HEK293 (cell line): ENCODE measurements around the gene ZNF668.

Source experiments
- CTCF ChIA-PET: fragments of 350-600 bp; formaldehyde crosslinking; extraction: SDS; loops from one replicate; lab custom pipeline; 2021; ENCODE audit warnings: antibody characterized with exemption; lab: Yijun Ruan, JAX
- POLR2A ChIA-PET: fragments of 300-600 bp; formaldehyde crosslinking; extraction: SDS; loops from one replicate; lab custom pipeline; 2020; ENCODE audit warnings: antibody characterized with exemption, inconsistent platforms; lab: Yijun Ruan, JAX
- H3K27ac ChIP-seq: fragments of 200-500 bp; sonication (Bioruptor generic); 2 replicates; pipeline ENCODE4 v1.5.1; 2014; ENCODE audit warnings: low read depth, low read length, control low read depth, inconsistent platforms; ENCODE audit errors: extremely low read depth
- H3K36me3 ChIP-seq, 2 experiments: fragments of 200-500 bp in 1 of 2; sonication (Bioruptor generic) in 1 of 2; 1 replicate in 1 of 2; 2 replicates in 1 of 2; pipeline ENCODE4 v1.5.1; 2014 to 2017; ENCODE audit warnings: inconsistent platforms in 2 of 2, low read length in 2 of 2; ENCODE audit not compliant: control insufficient read depth in 2 of 2, insufficient read depth in 1 of 2
- H3K4me1 ChIP-seq: fragments of 200-500 bp; sonication (Bioruptor generic); 2 replicates; pipeline ENCODE4 v1.5.1; 2014; ENCODE audit warnings: mild to moderate bottlenecking, low read length, inconsistent platforms; ENCODE audit not compliant: control insufficient read depth, insufficient read depth
- H3K4me3 ChIP-seq: 2 replicates; pipeline ENCODE4 v1.5.1; 2011; ENCODE audit warnings: low read depth, mild to moderate bottlenecking, control low read depth, low read length, moderate library complexity
- H3K9me3 ChIP-seq: fragments of 200-500 bp; sonication (Bioruptor generic); 2 replicates; pipeline ENCODE4 v1.5.1; 2014; ENCODE audit warnings: low read depth, low read length, inconsistent platforms; ENCODE audit not compliant: control insufficient read depth, insufficient read depth
- PRDM1 ChIP-seq: fragments of 450-650 bp; formaldehyde crosslinking; IDR thresholded peaks from 2 replicates; pipeline ENCODE4; 2016; ENCODE audit warnings: missing biosample characterization, missing genetic modification characterization
- REPIN1 ChIP-seq: fragments of 450-650 bp; formaldehyde crosslinking; IDR thresholded peaks from 2 replicates; pipeline ENCODE4 v1.5.1; 2017; ENCODE audit warnings: missing biosample characterization, missing genetic modification characterization, low read depth
- SCRT2 ChIP-seq: fragments of 450-650 bp; formaldehyde crosslinking; IDR thresholded peaks from 2 replicates; pipeline ENCODE4 v1.5.1; 2016; ENCODE audit warnings: missing biosample characterization, missing genetic modification characterization
- ZBTB17 ChIP-seq: fragments of 450-650 bp; formaldehyde crosslinking; IDR thresholded peaks from 2 replicates; pipeline ENCODE4 v1.5.1; 2016; ENCODE audit warnings: missing biosample characterization, missing genetic modification characterization
- ZFP69B ChIP-seq: fragments of 450-650 bp; formaldehyde crosslinking; IDR thresholded peaks from 2 replicates; pipeline ENCODE4 v1.5.1; 2016; ENCODE audit warnings: missing biosample characterization, missing genetic modification characterization
- ZNF121 ChIP-seq: fragments of 450-650 bp; formaldehyde crosslinking; IDR thresholded peaks from 2 replicates; pipeline ENCODE4 v1.5.1; 2016; ENCODE audit warnings: missing biosample characterization, missing genetic modification characterization
- ZNF132 ChIP-seq: fragments of 450-650 bp; formaldehyde crosslinking; IDR thresholded peaks from 2 replicates; pipeline ENCODE4 v1.5.1; 2017; ENCODE audit warnings: missing biosample characterization, missing genetic modification characterization, borderline replicate concordance
- ZNF16 ChIP-seq: fragments of 450-650 bp; formaldehyde crosslinking; IDR thresholded peaks from 2 replicates; pipeline ENCODE4 v1.5.1; 2016; ENCODE audit warnings: low read depth, missing biosample characterization, missing genetic modification characterization
- ZNF2 ChIP-seq: fragments of 450-650 bp; formaldehyde crosslinking; IDR thresholded peaks from 2 replicates; pipeline ENCODE4 v1.5.1; 2016; ENCODE audit warnings: missing biosample characterization, missing genetic modification characterization
- ZNF214 ChIP-seq: fragments of 450-650 bp; formaldehyde crosslinking; IDR thresholded peaks from 2 replicates; pipeline ENCODE4 v1.5.1; 2017; ENCODE audit warnings: missing biosample characterization, mild to moderate bottlenecking, missing genetic modification characterization, borderline replicate concordance
- ZNF366 ChIP-seq: fragments of 450-650 bp; formaldehyde crosslinking; conservative IDR thresholded peaks from 2 replicates; pipeline ENCODE4 v1.5.1; 2016; ENCODE audit warnings: missing biosample characterization, missing genetic modification characterization
- ZNF596 ChIP-seq: fragments of 450-650 bp; IDR thresholded peaks from 2 replicates; pipeline ENCODE4 v1.5.0; 2018; ENCODE audit warnings: missing biosample characterization, mild to moderate bottlenecking, missing genetic modification characterization, moderate library complexity
- ZNF623 ChIP-seq: fragments of 450-650 bp; formaldehyde crosslinking; IDR thresholded peaks from 2 replicates; pipeline ENCODE4 v1.5.1; 2016; ENCODE audit warnings: missing biosample characterization, missing genetic modification characterization
- ZNF747 ChIP-seq: fragments of 450-650 bp; formaldehyde crosslinking; IDR thresholded peaks from 2 replicates; pipeline ENCODE4 v1.5.1; 2016; ENCODE audit warnings: missing biosample characterization, missing genetic modification characterization
- ZNF76 ChIP-seq: fragments of 450-650 bp; formaldehyde crosslinking; IDR thresholded peaks from 2 replicates; pipeline ENCODE4; 2016; ENCODE audit warnings: low read depth, missing biosample characterization, missing genetic modification characterization, borderline replicate concordance
- ZNF843 ChIP-seq: fragments of 450-650 bp; formaldehyde crosslinking; IDR thresholded peaks from 2 replicates; pipeline ENCODE4 v1.5.1; 2016; ENCODE audit warnings: missing biosample characterization, missing genetic modification characterization
- TF ChIP-seq, protein P1 (sequence below): fragments of 450-650 bp; formaldehyde crosslinking; IDR thresholded peaks from 2 replicates; pipeline ENCODE4 v1.5.1; 2016; ENCODE audit warnings: missing biosample characterization, missing genetic modification characterization
- TF ChIP-seq, protein P2 (sequence below): fragments of 450-650 bp; formaldehyde crosslinking; conservative IDR thresholded peaks from 2 replicates; pipeline ENCODE4 v1.5.1; 2016; ENCODE audit warnings: low read depth, missing biosample characterization, missing genetic modification characterization
- TF ChIP-seq, protein P3 (sequence below): fragments of 450-650 bp; formaldehyde crosslinking; IDR thresholded peaks from 2 replicates; pipeline ENCODE4 v1.5.1; 2016; ENCODE audit warnings: missing biosample characterization, missing genetic modification characterization
- TF ChIP-seq, protein P4 (sequence below): fragments of 450-650 bp; formaldehyde crosslinking; IDR thresholded peaks from 2 replicates; pipeline ENCODE4 v1.5.1; 2016; ENCODE audit warnings: missing biosample characterization, missing genetic modification characterization
- TF ChIP-seq, protein P5 (sequence below): fragments of 450-650 bp; formaldehyde crosslinking; IDR thresholded peaks from 2 replicates; pipeline ENCODE4 v1.5.1; 2016; ENCODE audit warnings: missing biosample characterization, missing genetic modification characterization

Gene ZNF668

DNA sequence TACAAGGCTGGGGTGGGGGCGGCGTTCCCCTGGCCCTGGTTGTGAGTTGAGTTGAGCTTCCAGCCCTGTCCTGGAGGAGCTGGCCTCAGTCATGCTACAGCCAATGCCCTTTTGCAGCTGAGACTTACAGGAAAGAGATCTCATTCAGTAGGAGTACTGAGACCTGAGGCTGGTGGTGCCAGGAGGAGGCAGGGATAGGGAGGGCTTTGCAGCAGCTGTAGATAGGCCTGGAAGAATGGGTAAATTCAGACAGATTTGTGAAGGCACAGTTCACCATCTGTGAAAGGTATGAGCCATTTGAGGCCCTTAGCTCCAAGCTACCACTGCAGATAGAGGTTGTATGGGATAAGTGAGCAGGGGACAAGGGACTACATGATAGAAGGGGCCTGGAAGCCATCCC, 35.0 kb downstream of the ZNF668 start:
- TF ChIP-seq ZNF2 (tag by site-specific recombination) (no peak), ZNF16 (no peak), ZNF596 (tag by site-specific recombination) (no peak), ZNF214 (tag by site-specific recombination) (no peak)
- TF ChIP-seq, protein P1, sequence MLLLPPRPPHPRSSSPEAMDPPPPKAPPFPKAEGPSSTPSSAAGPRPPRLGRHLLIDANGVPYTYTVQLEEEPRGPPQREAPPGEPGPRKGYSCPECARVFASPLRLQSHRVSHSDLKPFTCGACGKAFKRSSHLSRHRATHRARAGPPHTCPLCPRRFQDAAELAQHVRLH: no peak
- H3K4me3 ChIP-seq: no peak overlapping the region
- H3K27ac ChIP-seq: no peak overlapping the region
- no peaks in the 10 kb centered on the region for H3K9me3 ChIP-seq
- POLR2A ChIA-PET: interaction anchor here (1.1 to 1.4 kb wide), 2 partner anchors 35 to 1234 kb away, joined by 3 to 4 read pairs; partner anchors contain the start of genes ZNF646 and ZNF668
- H3K36me3 ChIP-seq: peaks cover 0 to 60% of the 10 kb centered on the region in 2 experiments; a peak in 2 of 3 replicates
- no peaks in the 10 kb centered on the region for H3K4me1 ChIP-seq
- CTCF ChIA-PET: interaction anchor here (0.6 to 1.6 kb wide), 4 partner anchors 54 to 1190 kb away, joined by 3 to 6 read pairs (median 4); partner anchors contain the start of gene HSD3B7

DNA sequence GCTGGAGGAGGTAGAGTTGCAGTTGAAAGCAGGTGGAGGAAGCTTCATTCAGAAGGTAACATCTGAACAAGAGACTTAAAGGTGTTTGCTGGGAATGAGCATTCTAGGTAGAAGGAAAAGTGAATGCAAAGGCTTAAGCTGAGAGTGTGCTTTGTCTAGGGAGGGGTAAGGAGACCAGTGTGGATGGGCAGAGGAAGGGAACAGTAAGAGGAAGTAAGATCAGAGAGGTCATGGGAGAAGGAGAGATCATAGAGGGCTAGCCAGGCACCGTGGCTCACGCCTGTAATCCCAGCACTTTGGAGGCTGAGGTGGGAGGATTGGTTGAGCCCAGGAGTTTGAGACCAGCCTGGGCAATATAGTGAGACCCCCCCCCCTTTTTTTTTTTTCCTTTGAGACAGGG, 37.3 kb downstream of the ZNF668 start:
- H3K9me3 ChIP-seq: no peaks in the 10 kb centered on the region
- CTCF ChIA-PET: interaction anchor here (0.7 kb wide), 1 partner anchor 52 kb away, joined by 3 read pairs; the partner anchor contains the start of gene HSD3B7

DNA sequence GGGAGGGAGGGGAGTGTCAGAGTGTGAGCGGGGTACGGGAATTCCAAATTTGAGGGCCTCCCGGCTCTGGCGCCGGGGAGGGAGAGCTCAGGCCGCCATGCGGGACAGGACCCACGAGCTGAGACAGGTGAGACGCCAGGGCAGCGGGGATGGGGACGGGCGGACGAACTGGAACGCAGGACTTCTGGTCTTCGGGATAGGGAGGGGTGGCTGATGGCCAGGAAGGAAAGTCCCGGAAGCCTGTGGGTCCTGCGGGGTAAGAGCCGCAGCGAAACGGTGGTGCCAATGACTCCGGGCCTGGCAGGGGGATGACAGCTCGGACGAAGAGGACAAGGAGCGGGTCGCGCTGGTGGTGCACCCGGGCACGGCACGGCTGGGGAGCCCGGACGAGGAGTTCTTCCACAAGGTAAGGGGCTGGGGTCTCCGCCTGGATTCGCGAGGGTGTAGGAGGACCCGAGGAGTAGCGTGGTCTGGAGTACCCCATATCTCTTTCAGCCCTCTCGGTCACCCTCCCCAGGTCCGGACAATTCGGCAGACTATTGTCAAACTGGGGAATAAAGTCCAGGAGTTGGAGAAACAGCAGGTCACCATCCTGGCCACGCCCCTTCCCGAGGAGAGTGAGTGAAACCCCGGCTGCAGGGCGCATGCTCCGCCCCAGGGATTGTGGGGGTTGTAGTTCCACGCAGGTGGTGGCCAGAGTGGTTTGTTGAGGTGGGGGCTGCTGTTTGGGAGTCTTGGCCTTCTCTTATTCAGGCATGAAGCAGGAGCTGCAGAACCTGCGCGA, 40.1 kb downstream of the ZNF668 start:
- H3K27ac ChIP-seq: peak overlapping the region; percentile 58; the same call in 1 of the 2 replicates
- H3K9me3 ChIP-seq: no peaks in the 10 kb centered on the region
- no peaks in the 10 kb centered on the region for H3K4me1 ChIP-seq
- CTCF ChIA-PET: interaction anchor here (0.5 to 2.3 kb wide), 2 partner anchors 50 to 51 kb away, joined by 3 to 6 read pairs; no protein-coding TSS in a partner anchor
- H3K36me3 ChIP-seq: peaks cover 0 to 28% of the 10 kb centered on the region in 2 experiments; a peak in 1 of 3 replicates
- POLR2A ChIA-PET: interaction anchor here (0.8 to 2.6 kb wide), 7 partner anchors 40 to 1229 kb away, joined by 3 to 18 read pairs (median 4); partner anchors contain the start of genes KAT8, MAZ, ZNF646 and ZNF668
- peak overlapping the region; percentile 86 for H3K4me3 ChIP-seq
- TF ChIP-seq, protein P2, sequence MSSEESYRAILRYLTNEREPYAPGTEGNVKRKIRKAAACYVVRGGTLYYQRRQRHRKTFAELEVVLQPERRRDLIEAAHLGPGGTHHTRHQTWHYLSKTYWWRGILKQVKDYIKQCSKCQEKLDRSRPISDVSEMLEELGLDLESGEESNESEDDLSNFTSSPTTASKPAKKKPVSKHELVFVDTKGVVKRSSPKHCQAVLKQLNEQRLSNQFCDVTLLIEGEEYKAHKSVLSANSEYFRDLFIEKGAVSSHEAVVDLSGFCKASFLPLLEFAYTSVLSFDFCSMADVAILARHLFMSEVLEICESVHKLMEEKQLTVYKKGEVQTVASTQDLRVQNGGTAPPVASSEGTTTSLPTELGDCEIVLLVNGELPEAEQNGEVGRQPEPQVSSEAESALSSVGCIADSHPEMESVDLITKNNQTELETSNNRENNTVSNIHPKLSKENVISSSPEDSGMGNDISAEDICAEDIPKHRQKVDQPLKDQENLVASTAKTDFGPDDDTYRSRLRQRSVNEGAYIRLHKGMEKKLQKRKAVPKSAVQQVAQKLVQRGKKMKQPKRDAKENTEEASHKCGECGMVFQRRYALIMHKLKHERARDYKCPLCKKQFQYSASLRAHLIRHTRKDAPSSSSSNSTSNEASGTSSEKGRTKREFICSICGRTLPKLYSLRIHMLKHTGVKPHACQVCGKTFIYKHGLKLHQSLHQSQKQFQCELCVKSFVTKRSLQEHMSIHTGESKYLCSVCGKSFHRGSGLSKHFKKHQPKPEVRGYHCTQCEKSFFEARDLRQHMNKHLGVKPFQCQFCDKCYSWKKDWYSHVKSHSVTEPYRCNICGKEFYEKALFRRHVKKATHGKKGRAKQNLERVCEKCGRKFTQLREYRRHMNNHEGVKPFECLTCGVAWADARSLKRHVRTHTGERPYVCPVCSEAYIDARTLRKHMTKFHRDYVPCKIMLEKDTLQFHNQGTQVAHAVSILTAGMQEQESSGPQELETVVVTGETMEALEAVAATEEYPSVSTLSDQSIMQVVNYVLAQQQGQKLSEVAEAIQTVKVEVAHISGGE (tag by site-specific recombination): peak; percentile 31
- TF ChIP-seq ZFP69B (tag by site-specific recombination) (peak; percentile 51; the same call in 1 of the 2 replicates), REPIN1 (tag by site-specific recombination) (peak; percentile 42; the same call in 1 of the 2 replicates), PRDM1 (peak; percentile 70), ZBTB17 (tag by site-specific recombination) (peak; percentile 88), SCRT2 (tag by site-specific recombination) (peak; percentile 16; the same call in 1 of the 2 replicates), ZNF366 (0 out of 2 replicates have a peak, but pooled peaks have one; percentile 30), ZNF132 (tag by site-specific recombination) (no peak), ZNF623 (tag by site-specific recombination) (0 out of 2 replicates have a peak, but pooled peaks have one; percentile 11), ZNF76 (tag by site-specific recombination) (peak; percentile 94), ZNF747 (tag by site-specific recombination) (no peak)
- TF ChIP-seq, protein P3, sequence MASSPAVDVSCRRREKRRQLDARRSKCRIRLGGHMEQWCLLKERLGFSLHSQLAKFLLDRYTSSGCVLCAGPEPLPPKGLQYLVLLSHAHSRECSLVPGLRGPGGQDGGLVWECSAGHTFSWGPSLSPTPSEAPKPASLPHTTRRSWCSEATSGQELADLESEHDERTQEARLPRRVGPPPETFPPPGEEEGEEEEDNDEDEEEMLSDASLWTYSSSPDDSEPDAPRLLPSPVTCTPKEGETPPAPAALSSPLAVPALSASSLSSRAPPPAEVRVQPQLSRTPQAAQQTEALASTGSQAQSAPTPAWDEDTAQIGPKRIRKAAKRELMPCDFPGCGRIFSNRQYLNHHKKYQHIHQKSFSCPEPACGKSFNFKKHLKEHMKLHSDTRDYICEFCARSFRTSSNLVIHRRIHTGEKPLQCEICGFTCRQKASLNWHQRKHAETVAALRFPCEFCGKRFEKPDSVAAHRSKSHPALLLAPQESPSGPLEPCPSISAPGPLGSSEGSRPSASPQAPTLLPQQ (tag by site-specific recombination): 0 out of 2 replicates have a peak, but pooled peaks have one; percentile 57
- TF ChIP-seq, protein P4, sequence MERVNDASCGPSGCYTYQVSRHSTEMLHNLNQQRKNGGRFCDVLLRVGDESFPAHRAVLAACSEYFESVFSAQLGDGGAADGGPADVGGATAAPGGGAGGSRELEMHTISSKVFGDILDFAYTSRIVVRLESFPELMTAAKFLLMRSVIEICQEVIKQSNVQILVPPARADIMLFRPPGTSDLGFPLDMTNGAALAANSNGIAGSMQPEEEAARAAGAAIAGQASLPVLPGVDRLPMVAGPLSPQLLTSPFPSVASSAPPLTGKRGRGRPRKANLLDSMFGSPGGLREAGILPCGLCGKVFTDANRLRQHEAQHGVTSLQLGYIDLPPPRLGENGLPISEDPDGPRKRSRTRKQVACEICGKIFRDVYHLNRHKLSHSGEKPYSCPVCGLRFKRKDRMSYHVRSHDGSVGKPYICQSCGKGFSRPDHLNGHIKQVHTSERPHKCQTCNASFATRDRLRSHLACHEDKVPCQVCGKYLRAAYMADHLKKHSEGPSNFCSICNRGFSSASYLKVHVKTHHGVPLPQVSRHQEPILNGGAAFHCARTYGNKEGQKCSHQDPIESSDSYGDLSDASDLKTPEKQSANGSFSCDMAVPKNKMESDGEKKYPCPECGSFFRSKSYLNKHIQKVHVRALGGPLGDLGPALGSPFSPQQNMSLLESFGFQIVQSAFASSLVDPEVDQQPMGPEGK (tag by site-specific recombination): peak; percentile 74

More for the DNA sequence above, 37.3 kb downstream of the ZNF668 start:
- Histone ChIP-seq H3K36me3 (peaks cover 0 to 49% of the 10 kb centered on the region in 2 experiments; a peak in 2 of 3 replicates), H3K27ac (no peak overlapping the region), H3K4me3 (no peak overlapping the region)
- TF ChIP-seq ZNF121 (tag by site-specific recombination) (0 out of 2 replicates have a peak, but pooled peaks have one; percentile 12), ZNF843 (tag by site-specific recombination) (no peak)
- TF ChIP-seq, protein P5, sequence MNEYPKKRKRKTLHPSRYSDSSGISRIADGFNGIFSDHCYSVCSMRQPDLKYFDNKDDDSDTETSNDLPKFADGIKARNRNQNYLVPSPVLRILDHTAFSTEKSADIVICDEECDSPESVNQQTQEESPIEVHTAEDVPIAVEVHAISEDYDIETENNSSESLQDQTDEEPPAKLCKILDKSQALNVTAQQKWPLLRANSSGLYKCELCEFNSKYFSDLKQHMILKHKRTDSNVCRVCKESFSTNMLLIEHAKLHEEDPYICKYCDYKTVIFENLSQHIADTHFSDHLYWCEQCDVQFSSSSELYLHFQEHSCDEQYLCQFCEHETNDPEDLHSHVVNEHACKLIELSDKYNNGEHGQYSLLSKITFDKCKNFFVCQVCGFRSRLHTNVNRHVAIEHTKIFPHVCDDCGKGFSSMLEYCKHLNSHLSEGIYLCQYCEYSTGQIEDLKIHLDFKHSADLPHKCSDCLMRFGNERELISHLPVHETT: no peak
- TF ChIP-seq, all 188 proteins: peak for 1
- no peaks in the 10 kb centered on the region for H3K4me1 ChIP-seq
- POLR2A ChIA-PET: interaction anchor here (0.6 kb wide), 1 partner anchor 9 kb away, joined by 4 read pairs; no protein-coding TSS in a partner anchor
